Head of caudate nucleus (tissue), 42 donors: ENCODE data around the gene ANP32B.
"Not testable (repeated sequence)": the region's sequence is repeated elsewhere in the genome, so short reads cannot be mapped to it uniquely, and the experiment has no call there.

Source experiments
- DNase-seq, 42 donors: peaks; one replicate each; pipeline versions ENCODE4 v3.0.0 to v3.0.0-alpha.2; 2020 to 2021; ENCODE audit warnings: mixed read lengths in 7 of 42
- intact Hi-C: fragments of 100-400 bp; cut with DNase I; formaldehyde crosslinking; loops from one replicate; pipeline ENCODE4 v1.15.0; 2022

ANP32B gene

GRCh38 chr9:97961361-97961760 is 21.8 kb upstream of the ANP32B start:
- intact Hi-C loops = no loop called here

GRCh38 chr9:97962136-97962535 is 21.0 kb upstream of the ANP32B start:
- no peak for DNase-seq
- intact Hi-C loops = no loop called here

More at GRCh38 chr9:97961361-97961760, 21.8 kb upstream of the ANP32B start:
- no peak for DNase-seq

DNA sequence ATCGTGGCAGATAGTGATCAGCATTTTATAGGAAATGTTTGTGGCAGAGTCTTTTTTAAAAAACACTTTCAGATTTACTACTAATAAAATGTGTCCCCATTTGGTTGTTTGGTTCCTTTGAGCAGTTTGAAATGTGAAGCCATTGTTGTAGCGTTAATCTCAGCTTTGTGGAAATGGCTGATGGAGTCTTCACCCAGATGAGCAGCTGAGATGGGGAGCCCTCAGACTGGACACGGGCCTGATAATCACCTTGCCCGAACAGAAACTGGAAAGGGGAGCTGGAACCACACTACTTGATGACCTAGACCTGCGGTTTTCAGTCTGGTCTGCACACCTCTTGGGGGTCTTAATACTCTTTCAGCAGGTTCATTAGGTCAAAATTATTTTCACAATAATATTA is 20.6 kb upstream of the ANP32B start:
- no peak for DNase-seq
- intact Hi-C loops = no loop called here

DNA sequence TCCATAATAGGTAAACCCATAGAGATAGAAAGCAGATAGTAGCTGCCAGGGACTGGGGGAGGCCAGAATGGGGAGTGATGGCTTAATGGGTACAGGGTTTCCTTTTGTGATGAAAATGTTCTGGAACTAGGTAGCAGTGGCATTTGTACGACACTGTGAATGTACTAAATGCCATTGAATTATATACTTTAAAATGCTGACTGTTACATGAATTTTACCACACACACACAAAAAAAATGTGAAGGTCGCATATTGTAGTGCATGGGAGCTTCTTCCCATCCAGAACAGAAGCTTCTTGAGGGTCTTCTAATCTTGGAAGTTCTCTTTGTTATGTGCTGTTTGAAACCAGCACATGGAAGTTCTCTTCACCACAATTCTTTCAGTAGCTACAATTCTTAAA is 19.9 kb upstream of the ANP32B start:
- DNase-seq = no peak
- intact Hi-C loops = no loop called here

- DNase-seq = no peak
- intact Hi-C loops = no loop called here
Measured at GRCh38 chr9:97964901-97965300, 18.2 kb upstream of the ANP32B start.

DNA sequence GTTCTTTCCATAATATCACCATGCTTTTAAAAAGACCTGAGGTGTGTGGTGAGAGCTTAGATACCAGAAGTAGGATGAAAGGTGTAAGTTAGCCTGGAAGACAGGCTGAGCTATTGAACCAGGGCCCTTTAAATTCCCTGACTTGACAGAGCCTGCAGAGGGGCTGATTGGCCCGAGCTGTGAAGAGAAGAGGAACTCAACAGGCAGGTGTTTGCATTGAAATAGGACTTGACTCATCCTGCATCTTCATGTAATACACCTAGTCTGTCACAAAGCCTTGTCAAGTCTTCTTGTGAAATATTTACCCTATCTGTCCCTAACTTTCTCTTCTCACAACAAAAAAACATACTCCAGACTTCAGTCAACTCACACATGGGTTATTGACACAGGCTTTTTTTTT is 16.6 kb upstream of the ANP32B start:
- DNase-seq = no peak
- intact Hi-C loops = no loop called here

- no peak for DNase-seq
- intact Hi-C loops = no loop called here
Measured at GRCh38 chr9:97969014-97969413, 14.1 kb upstream of the ANP32B start.

DNA sequence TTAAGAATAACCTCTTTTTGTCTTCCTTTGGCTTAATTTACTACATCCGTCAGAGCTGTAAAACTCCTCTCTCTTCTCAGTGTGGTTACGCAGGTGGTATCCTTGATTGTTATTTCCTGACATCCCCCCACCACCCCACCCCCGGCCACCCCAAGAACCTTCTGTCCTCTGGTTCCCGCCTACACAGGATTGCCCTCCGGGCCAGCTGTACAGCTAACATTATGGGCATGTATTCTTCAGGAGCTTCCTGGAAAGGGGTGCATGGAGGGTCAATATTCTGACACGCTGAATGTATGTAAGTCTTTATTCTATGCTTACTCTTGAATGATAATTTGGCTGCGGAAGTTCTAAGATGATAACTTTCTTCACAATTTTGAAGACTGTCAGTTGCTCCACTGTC is 13.0 kb upstream of the ANP32B start:
- no peak for DNase-seq
- intact Hi-C loops = no loop called here

- intact Hi-C loops = no loop called here
- DNase-seq = no peak
Measured at GRCh38 chr9:97972753-97973152, 10.4 kb upstream of the ANP32B start.

DNA sequence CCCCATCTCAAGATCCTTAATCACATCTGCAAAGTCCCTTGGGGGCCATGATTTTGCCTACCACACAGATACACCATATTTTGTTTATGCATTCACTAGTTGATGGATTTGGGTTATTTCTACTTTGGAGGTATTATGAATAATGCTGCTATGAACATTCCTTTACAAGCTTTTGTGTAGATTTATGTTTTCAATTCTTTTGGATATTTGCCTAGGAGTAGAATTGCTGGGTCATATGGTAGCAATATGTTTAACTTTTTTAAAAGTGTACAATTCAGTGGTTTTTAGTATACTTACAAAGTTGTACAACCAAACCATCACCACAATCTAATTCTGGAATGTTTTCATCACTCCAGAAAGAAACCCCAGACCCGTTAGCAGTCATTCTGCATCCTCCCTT is 7.8 kb upstream of the ANP32B start:
- DNase-seq = no peak
- intact Hi-C loops = no loop called here

DNA sequence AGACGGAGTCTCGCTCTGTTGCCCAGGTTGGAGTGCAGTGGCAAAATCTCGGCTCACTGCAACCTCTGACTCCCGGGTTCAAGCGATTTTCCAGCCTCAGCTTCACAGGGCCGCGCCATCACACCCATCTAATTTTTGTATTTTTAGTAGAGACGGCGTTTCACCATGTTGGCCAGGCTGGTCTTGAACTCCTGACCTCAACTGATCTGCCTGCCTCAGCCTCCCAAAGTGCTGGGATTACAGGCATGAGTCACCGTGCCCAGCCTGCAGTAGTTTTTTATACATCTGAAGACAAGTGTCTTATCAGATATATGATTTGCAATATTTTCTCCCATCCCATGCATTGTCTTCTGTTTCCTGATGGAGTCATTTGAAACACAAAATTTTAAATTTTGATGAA is 6.5 kb upstream of the ANP32B start:
- intact Hi-C loops = not testable (repeated sequence)

GRCh38 chr9:97978371-97979130 is 4.6 kb upstream of the ANP32B start:
- intact Hi-C loops = no loop called here
- peak in 1 of 42 donors; percentile 11 for DNase-seq

More for the DNA sequence above, 6.5 kb upstream of the ANP32B start:
- DNase-seq = not testable (repeated sequence)

DNA sequence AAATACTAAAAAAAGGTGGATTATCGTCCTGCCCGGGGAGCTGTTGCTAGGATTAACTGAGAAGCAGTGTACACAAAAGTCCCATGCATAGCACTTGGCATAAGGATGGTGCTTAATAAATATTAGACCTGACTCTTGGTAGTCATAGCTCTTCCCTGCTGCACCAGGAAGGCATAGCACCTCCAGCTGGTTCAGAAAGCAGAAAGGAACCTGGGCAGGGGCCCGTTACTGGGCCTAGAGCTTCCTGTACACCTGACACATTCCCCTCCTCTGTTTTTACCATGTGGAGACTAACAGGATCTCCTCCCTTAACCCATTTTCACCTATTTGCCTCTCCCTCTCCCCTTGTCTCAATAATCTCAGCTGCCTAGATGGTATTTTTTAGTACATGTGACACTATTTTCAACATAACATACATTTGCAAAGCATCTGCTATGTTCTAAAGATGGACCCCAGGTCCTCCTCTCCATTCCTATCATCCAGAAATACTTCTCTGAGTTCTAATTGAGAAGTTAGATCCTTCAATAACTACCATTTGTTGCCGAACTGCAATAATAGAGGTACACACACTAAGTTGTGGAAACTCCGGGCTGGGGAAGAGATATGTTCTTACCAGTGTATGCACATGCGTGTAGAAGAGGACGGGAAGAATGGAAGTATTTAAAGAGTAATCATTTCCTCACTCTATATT is 3.2 kb upstream of the ANP32B start:
- peak in 1 of 42 donors; percentile 3 for DNase-seq
- intact Hi-C loops = loop anchor here (5.0 kb wide), 3 partner anchors 58 to 283 kb away; partner anchors contain the start of genes NANS, TRMO and XPA

- peak in 8 of 42 donors; percentile 18 to 52 (median 33) for DNase-seq
- intact Hi-C loops = loop anchor here (5.0 kb wide), 3 partner anchors 58 to 283 kb away; partner anchors contain the start of genes NANS, TRMO and XPA
Measured at GRCh38 chr9:97980479-97980803, 2.7 kb upstream of the ANP32B start.

DNA sequence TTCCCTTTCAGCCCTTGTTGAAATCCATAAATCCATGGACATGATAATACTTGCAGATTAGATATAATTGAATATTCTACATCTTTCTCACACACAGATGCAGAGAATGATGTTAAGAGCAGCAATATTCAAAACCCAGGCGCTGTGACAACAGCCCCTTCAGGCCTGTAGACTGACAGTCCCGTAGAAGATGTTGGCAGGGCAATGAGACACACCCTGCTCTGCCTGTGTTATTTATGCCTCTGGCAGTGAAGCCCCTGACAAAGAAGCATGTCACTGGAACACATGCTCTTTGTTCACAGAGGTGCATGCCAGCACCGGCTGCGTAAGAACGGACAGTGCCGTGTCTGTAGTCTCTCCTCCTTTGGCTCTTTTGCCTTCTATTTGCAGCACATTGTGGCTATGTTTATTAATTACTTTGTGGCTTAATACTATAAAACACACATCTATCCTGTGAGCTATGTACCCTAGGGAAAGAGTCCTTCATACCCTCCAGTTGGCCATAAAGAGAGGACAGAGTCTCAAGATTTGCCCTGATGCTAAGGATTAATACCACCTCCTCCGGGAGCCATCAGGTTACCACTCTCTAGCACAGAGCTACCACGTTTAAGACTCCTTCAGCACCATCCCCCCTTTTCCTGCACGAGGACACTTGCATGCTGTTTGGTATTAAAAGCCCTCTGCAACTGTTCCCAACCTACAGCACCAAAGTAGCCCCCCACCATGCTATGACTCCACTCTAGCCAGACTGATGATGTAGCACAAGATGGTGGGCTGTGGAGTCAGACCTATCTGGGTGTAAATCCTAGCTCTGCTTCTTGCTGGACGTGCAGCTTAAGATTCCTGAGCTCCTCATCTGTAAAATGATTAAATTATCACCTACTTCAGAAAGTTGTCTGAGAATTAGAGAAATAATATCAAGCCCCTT is 2.0 kb upstream of the ANP32B start:
- intact Hi-C loops = loop anchor here (5.0 kb wide), 3 partner anchors 59 to 284 kb away; partner anchors contain the start of genes NANS, TRMO and XPA
- peak; percentile 17 to 85 (median 66) for DNase-seq

GRCh38 chr9:97981846-97982682 is 1.1 kb upstream of the ANP32B start:
- intact Hi-C loops = loop anchor here (5.0 kb wide), 3 partner anchors 60 to 285 kb away; partner anchors contain the start of genes NANS, TRMO and XPA
- peak in 3 of 42 donors; percentile 8 to 51 (median 19) for DNase-seq

DNA sequence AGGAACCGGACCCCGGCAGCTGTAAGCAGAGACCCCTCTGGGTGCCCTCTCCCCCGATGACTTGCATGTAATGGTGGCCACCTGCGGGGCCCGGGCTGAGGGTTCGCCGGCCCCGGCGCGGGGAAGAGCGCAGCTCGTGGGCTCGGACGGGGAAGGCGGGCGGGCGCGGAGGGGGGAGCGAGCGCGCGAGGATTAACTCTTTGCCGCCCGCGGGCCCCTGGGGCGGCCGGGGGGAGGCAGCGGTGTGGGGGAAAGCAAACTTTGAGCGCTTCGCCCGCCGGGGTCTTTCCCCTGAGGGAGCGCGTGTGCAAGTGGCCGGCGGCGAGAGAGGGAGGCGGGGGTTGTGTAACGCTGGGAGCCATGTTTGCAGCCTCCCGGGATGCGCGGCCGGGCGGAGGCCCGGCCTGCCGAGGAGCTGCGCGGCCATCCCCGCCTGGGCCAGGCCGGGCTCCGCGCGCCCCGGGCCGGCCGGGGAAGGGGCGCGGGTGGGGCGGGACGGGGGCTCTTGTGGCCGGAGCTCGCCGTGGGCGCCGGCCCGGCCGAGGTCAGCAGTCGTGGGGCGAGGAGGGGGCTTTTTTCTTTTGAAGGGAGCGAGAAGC is 547 bp downstream of the ANP32B start:
- peak in 38 of 42 donors; percentile 30 to 85 (median 70) for DNase-seq
- intact Hi-C loops = loop anchor here (5.0 kb wide), 3 partner anchors 61 to 286 kb away; partner anchors contain the start of genes NANS, TRMO and XPA
